NOMO-1 (cell line): ENCODE results near the gene ZBTB17.
A peak's percentile ranks its signal among the peaks of the same experiment; 100 is the strongest.
"Not testable (repeated sequence)": the region's sequence is repeated elsewhere in the genome, so short reads cannot be mapped to it uniquely, and the experiment has no call there.

ENCODE experiments used
- DNase-seq, 2 experiments: peaks; one replicate each; lab custom pipeline; 2025; ENCODE audit not compliant: unreplicated experiment in 2 of 2; lab: John Stamatoyannopoulos, UW

Gene ZBTB17

GRCh38 chr1:15975805-15976680 lies at the start of gene ZBTB17:
ZBTB17 (minus strand) TSS chr1:15976101; CDS start chr1:15948495, 27,606 bp downstream.
- DNase-seq = peak; percentile 84 to 92

DNA sequence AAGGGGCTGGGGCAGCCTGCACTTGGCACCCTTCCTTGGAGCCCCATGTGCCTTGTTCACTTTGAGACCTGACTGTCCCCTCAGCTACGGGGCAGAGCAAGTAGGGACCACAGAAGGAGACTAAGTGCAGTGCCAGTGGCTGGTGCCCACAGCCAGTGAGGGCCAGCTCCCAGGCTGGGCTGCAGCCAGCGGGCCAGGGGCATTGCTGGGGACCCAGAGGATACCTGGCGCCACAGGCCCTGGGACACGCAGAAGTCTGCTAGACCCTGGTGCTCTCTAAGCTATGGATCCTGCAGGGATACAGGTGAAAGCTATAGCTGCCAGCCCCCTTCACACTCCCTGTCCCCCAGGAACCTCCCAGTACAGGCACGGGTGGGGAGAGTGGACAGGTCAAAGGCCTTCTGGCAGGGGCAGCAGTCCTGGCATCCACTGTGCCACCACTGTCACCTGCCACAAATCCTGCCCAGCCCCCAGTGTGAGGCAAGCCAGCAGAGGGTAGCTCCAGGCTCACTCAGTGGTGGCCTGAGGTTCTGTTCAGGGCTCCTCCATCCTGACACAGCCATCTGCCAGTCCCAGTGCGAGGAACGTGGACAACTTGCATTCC lies 47.3 kb upstream of the ZBTB17 start:
- no peak for DNase-seq

GRCh38 chr1:16022393-16022792 lies 46.5 kb upstream of the ZBTB17 start:
- DNase-seq = no peak

- DNase-seq = no peak
These were observed 45.8 kb upstream of the ZBTB17 start, which contains the start of gene CLCNKA for GRCh38 chr1:16021681-16022080. CLCNKA (plus strand) TSS chr1:16022036; CDS start chr1:16022620, 584 bp downstream.

- DNase-seq = not testable (repeated sequence)
These were observed 45.0 kb upstream of the ZBTB17 start for GRCh38 chr1:16020878-16021277.

- no peak for DNase-seq
These were observed 44.4 kb upstream of the ZBTB17 start for GRCh38 chr1:16020325-16020724.

GRCh38 chr1:16019644-16020277 lies 43.9 kb upstream of the ZBTB17 start:
- no peak for DNase-seq

- no peak for DNase-seq
These were observed 43.1 kb upstream of the ZBTB17 start for GRCh38 chr1:16018749-16019643.

- DNase-seq = no peak
These were observed 42.4 kb upstream of the ZBTB17 start for GRCh38 chr1:16018308-16018707.

DNA sequence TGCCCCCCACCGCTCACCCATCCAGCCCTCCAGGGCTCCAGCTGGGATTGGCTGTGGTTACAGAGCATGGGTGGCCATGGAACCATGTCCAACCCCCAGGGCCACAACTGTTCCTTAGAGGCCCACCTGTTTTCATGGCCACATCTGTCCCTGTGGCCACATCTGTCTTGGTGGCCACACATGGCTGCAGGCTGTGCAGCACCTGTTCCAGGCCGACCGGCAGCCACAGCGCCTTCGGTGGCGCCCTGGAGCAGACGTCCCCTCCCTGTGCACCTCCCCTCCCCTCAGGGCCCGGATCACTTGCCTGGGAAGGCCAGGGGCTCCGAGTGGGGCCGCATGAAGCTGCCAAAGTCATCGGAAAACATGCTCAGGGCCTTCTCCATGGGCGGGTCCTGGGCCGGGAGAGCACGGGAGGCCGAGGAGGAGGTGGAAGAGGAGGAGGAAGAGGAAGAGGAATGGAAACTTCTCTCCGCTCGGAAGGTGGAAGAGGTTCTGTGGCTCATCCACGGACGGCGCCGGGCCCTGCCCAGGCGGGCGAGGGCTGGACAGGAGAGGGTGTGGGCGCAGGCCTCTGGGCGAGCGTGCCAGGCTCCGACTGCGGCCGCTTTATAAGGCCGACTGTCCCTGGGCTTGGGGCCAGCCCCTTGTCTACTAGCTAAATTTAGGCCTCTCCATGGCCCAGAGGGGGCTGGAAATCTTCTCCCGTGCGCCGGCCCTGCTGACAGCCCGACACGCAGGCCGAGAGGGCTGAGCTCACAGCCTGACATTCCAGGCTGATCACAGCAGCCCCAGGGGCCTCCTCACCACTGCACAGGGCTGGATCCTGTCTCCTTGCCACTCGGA lies 41.8 kb upstream of the ZBTB17 start, which contains the start of gene HSPB7:
HSPB7 (minus strand) TSS at position 583 of the 843 bp plus-strand sequence; CDS start at position 503, 80 bp downstream.
- peak; percentile 28 to 33 for DNase-seq

DNA sequence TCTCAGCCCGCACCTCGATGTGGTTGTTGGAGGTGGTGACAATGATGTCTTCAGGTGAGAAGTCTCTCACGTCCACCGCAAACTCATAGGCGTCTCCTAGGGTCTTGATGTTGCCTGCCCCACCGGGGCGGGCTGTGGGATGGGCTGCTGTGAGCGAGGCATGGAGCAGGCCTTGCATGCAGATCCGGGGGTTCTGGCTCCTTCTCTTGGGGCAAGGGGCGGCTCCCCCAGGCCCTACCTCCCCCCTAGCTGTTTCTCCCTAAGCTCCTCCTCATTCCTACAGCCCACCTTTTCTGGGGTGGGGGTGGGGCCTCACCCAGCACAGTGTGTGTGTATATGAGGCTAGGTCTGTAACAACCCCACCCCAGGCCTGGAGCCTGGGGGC lies 41.2 kb upstream of the ZBTB17 start:
- DNase-seq = no peak

DNA sequence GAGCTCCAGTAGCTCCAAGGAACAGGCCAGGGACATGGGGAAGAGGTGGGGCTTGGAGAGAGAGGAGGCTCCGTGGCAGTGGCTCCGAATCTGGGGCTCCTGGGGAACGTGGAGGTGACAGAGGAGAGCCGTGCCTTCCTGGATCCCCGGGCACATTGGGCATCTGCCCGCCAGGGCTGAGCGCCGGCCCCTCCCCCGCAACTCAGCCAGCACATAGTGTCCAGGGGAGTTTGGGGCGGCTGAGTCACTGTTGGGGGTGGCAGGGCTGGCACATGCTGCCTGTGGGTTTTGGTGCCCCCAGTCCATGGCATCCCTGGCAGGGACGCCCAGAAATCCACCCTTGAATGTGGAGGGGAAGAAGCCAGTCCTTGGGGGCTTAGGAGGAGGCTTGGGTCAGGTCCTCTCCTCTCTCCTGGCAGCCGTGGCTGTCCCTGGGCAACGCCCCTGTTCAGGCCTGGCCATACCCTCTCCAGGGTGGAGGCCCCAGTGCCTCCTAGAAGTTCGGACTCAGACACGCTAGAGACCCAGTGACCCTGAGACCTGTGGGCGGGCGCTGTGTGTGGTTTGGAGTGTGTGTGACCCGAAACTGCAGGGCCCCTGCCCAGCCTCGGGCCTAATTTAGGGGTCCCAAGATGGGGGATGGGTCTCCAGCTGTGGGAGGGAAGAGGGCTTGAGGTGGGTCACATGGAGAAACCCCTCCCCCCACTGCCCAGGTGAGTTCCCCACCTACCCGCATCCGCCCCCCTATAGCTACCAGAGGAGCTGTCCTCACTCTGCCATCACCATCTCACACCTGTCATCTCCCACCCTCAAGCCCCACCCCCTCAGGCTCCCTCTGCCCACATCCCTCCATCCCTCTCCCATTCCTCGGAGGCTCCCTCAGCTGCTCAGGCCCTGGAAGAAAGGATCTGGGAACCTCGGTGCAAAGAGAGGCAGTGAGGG lies 40.3 kb upstream of the ZBTB17 start:
- DNase-seq = no peak

DNA sequence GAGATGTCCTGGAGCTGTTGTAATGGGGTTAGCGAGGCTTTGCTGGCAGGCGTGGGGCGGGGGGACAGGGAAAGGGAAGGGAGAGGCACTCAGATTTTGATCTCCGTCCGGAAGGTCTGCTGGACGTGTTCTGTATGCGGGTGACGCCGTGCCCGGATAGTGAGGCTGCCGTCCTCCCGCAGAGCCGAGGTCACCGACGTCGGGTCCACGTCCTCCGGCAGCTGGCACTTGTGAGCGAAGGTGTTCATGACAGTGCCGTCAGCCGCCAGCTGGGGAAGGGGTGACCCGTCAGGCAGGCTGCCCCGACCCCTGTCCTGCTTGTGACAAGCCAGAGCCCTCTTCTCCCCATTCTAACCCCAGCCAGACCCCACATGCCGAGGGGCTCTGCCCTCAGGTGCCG lies 39.6 kb upstream of the ZBTB17 start:
- DNase-seq = no peak

DNA sequence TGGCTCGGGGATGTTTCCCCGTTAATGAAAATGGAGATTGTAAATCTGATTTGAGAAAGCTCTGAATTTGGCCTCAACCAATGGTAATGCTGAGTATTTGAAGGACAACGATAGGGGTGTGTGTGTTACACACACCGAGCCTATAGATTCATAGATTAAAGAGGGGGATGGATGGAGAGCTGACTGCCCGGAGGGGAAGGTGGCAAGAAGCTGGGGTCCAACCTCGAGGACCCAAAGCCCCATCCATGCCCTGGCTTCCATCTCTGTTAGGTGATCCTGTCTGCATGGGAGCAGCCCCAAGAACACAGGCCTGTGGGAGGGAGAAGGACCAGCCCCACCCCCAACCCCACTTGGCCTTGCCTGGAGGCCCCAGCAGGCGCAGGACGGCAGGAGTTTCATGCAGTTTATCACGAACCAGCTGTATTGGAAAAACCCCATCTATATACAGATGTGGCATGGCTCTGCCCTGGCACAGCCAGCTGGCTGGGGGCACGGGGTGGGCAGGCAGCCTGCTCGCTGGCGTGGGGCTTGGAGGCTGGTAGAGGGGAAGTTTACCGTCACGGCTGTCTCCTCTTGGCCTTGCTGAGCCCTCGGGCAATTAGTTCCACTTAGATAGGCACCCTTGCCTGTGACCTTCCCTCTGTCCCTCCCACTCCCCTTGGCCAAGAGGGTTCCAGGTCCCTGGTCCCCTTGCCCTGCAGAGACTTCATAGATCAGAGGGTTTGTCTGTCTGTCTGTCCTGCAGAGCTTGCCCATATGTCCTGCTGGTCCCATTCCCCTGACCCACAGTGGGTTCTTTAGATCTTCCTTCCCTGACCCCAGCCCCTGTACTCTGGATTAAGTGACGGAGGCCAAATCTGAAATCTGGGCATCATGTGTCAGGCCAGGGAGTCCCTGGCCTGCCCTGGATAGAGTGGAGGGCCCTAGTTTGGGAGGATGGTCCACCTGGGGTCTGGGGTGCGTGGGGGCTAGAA lies 38.9 kb upstream of the ZBTB17 start:
- DNase-seq = peak in 1 of 2 experiments; percentile 15

- no peak for DNase-seq
These were observed 38.0 kb upstream of the ZBTB17 start for GRCh38 chr1:16013908-16014258.

DNA sequence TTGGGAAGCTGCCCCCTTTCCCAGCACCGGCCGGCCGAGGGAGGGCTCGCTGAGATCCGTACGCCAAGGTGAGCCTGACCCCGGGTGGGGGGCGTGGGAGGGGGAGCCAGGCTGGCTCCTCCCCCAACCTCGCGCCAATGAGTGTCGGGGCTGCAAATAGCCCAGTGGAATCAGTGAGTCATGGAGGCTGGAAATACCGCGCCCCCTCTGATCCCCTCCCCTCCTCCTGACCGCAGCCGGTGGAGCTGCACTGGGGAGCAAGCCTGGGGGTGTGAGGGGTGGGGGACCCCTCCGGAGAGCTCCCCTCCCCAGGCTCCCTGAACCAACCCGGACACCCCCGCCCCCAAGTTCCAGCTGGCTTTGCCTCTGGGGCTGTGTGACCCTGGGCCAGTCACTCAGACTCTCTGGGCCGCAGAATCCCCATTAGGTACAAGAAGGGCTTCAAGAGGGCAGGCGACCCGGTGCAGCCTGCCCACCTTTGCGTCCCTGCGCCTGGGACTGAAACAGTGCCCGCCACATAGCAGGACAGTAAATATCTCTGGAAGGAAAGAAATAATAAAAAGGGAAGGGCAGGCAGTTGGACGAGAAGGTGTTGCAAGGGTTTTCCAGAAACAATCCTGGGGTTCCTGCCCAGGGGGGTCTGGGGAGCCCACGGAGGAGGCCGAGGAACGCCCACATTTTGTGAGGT lies 37.5 kb upstream of the ZBTB17 start:
- DNase-seq = peak; percentile 64 to 75
